Activated CD4-positive, CD25-positive, alpha-beta regulatory T cell treated with anti-CD3 and anti-CD28 coated beads, Interleukin-2, amount 50 U/mL, for 16 hours (primary cell): ENCODE results near the gene BTBD9.

Experiments
- DNase-seq: peaks from one replicate; pipeline ENCODE4 v3.0.0-alpha.2; 2020; ENCODE audit warnings: low read depth, low spot score

The BTBD9 gene

GRCh38 chr6:38248500-38249234 lies 391.1 kb downstream of the BTBD9 start:
- no peak for DNase-seq

- DNase-seq = no peak
These were observed 394.4 kb downstream of the BTBD9 start for GRCh38 chr6:38245295-38245694.

GRCh38 chr6:38244869-38245268 lies 394.9 kb downstream of the BTBD9 start:
- DNase-seq = no peak

GRCh38 chr6:38241200-38241871 lies 398.4 kb downstream of the BTBD9 start:
- DNase-seq = no peak

- DNase-seq = no peak
These were observed 399.8 kb downstream of the BTBD9 start for GRCh38 chr6:38239719-38240451.

- DNase-seq = no peak
These were observed 403.1 kb downstream of the BTBD9 start for GRCh38 chr6:38236631-38237030.

GRCh38 chr6:38234934-38235682 lies 404.6 kb downstream of the BTBD9 start:
- no peak for DNase-seq

GRCh38 chr6:38234141-38234540 lies 405.6 kb downstream of the BTBD9 start:
- no peak for DNase-seq

- DNase-seq = no peak
These were observed 406.5 kb downstream of the BTBD9 start for GRCh38 chr6:38233161-38233791.

GRCh38 chr6:38225766-38226165 lies 414.0 kb downstream of the BTBD9 start:
- DNase-seq = no peak

- no peak for DNase-seq
These were observed 418.5 kb downstream of the BTBD9 start for GRCh38 chr6:38221251-38221650.

GRCh38 chr6:38220069-38220723 lies 419.5 kb downstream of the BTBD9 start:
- DNase-seq = no peak

- DNase-seq = no peak
These were observed 421.5 kb downstream of the BTBD9 start for GRCh38 chr6:38218235-38218634.

GRCh38 chr6:38216451-38216850 lies 423.3 kb downstream of the BTBD9 start:
- no peak for DNase-seq

- no peak for DNase-seq
These were observed 423.9 kb downstream of the BTBD9 start for GRCh38 chr6:38215651-38216311.

GRCh38 chr6:38215225-38215624 lies 424.5 kb downstream of the BTBD9 start:
- DNase-seq = no peak

- DNase-seq = no peak
These were observed 425.6 kb downstream of the BTBD9 start for GRCh38 chr6:38214159-38214558.

GRCh38 chr6:38213251-38213658 lies 426.5 kb downstream of the BTBD9 start:
- no peak for DNase-seq

GRCh38 chr6:38212579-38212978 lies 427.1 kb downstream of the BTBD9 start:
- DNase-seq = no peak

- no peak for DNase-seq
These were observed 427.6 kb downstream of the BTBD9 start for GRCh38 chr6:38212116-38212515.
